HG03095 (cell line): ENCODE measurements around the gene IKZF4.
A peak's percentile ranks its signal among the peaks of the same experiment; 100 is the strongest.
"Not testable (repeated sequence)": the region's sequence is repeated elsewhere in the genome, so short reads cannot be mapped to it uniquely, and the experiment has no call there.

ENCODE experiments used
- ATAC-seq: cut with Tn5 transposase; IDR thresholded peaks from one replicate; pipeline ENCODE4 v1.9.1; 2021; ENCODE audit warnings: moderate library complexity; ENCODE audit not compliant: unreplicated experiment

The IKZF4 gene

GRCh38 chr12:56038022-56038655, 17.3 kb downstream of the IKZF4 start:
- ATAC-seq, result no peak

- no peak for ATAC-seq
Measured at GRCh38 chr12:56040151-56040550, 19.3 kb downstream of the IKZF4 start.

GRCh38 chr12:56040963-56041551, 20.2 kb downstream of the IKZF4 start:
- ATAC-seq, result peak; percentile 3

GRCh38 chr12:56041552-56042429, 20.9 kb downstream of the IKZF4 start, which contains the start of gene RPS26:
RPS26 (plus strand) TSS chr12:56041918; CDS start chr12:56042167, 249 bp downstream.
- ATAC-seq, result peak; percentile 90

GRCh38 chr12:56042430-56042813, 21.6 kb downstream of the IKZF4 start:
- ATAC-seq, result not testable (repeated sequence)

- ATAC-seq, result no peak
Measured at GRCh38 chr12:56042843-56043242, 22.0 kb downstream of the IKZF4 start.

GRCh38 chr12:56046027-56046780, 25.4 kb downstream of the IKZF4 start:
- ATAC-seq, result no peak

GRCh38 chr12:56053407-56053893, 32.6 kb downstream of the IKZF4 start:
- ATAC-seq, result no peak

- not testable (repeated sequence) for ATAC-seq
Measured at GRCh38 chr12:56059964-56060363, 39.1 kb downstream of the IKZF4 start.

- ATAC-seq, result no peak
Measured at GRCh38 chr12:56061982-56062381, 41.1 kb downstream of the IKZF4 start.

GRCh38 chr12:56062996-56063395, 42.2 kb downstream of the IKZF4 start:
- ATAC-seq, result no peak

GRCh38 chr12:56071648-56072047, 50.8 kb downstream of the IKZF4 start:
- no peak for ATAC-seq

- no peak for ATAC-seq
Measured at GRCh38 chr12:56074396-56074795, 53.6 kb downstream of the IKZF4 start.

GRCh38 chr12:56077966-56078365, 57.1 kb downstream of the IKZF4 start:
- not testable (repeated sequence) for ATAC-seq

GRCh38 chr12:56078427-56078826, 57.6 kb downstream of the IKZF4 start:
- no peak for ATAC-seq

- ATAC-seq, result no peak
Measured at GRCh38 chr12:56078931-56079722, 58.3 kb downstream of the IKZF4 start.

GRCh38 chr12:56079723-56080555, 59.1 kb downstream of the IKZF4 start, which contains the start of gene ERBB3:
ERBB3 (plus strand) TSS chr12:56080165; CDS start chr12:56080301, 136 bp downstream.
- ATAC-seq, result no peak

- ATAC-seq, result no peak
Measured at GRCh38 chr12:56080556-56081138, 59.8 kb downstream of the IKZF4 start.
